UCSD-AML1 (cell line): ENCODE data around the gene EFEMP1.
"Not testable (repeated sequence)": the region's sequence is repeated elsewhere in the genome, so short reads cannot be mapped to it uniquely, and the experiment has no call there.

Experiments
- DNase-seq: peaks from one replicate; lab custom pipeline; 2025; ENCODE audit not compliant: unreplicated experiment; lab: John Stamatoyannopoulos, UW

The EFEMP1 gene

DNA sequence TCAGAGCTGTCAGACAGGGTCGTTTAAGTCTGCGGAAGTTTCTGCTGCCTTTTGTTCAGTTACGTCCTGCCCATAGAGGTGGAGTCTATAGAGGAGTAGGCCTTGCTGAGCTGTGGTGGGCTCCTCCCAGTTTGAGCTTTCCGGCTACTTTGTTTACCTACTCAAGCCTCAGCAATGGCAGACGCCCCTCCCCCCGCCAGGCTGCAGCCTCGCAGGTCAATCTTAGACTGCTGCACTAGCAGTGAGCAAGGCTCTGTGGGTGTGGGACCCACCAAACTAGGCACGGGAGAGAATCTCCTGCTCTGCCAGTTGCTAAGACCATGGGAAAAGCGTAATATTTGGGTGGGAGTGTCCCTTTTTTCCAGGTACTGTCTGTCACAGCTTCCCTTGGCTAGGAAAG, 86.5 kb downstream of the EFEMP1 start:
- DNase-seq, result no peak

DNA sequence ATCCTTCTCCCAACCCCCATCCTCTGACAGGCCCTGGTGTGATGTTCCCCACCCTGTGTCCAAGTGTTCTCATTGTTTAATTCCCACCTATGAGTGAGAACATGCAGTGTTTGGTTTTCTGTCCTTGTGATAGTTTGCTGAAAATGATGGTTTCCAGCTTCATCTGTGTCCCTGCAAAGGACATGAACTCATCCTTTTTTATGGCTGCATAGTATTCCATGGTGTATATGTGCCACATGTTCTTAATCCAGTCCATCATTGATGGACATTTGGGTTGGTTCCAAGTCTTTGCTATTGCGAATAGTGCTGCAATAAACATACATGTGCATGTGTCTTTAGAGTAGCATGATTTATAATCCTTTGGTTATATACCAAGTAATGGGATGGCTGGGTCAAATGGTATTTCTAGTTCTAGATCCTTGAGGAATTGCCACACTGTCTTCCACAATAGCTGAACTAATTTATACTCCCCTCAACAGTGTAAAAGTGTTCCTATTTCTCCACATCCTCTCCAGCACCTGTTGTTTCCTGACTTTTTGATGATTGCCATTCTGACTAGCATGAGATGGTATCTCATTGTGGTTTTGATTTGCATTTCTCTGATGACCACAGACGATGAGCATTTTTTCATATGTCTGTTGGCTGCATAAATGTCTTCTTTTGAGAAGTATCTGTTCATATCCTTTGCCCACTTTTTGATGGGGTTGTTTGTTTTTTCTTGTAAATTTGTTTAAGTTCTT, 91.7 kb downstream of the EFEMP1 start:
- DNase-seq, result not testable (repeated sequence)

DNA sequence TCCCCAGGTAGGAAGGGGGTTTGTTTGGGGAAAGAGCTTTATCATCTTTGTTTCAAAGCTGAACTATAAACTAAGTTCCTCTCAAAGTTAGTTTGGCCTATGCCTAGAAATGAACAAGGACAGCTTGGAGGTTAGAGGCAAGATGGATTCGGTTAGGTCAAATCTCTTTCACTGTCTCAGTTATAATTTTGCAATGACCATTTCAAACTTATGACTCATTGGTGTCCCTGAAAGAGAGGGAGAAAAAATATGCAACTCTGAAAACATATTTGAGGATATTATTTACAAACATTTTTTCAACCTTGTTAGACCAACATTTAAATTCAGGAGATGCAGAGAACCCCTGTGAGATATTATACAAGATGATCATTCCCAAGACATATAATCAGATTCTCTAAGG, 95.7 kb downstream of the EFEMP1 start:
- DNase-seq, result no peak

DNA sequence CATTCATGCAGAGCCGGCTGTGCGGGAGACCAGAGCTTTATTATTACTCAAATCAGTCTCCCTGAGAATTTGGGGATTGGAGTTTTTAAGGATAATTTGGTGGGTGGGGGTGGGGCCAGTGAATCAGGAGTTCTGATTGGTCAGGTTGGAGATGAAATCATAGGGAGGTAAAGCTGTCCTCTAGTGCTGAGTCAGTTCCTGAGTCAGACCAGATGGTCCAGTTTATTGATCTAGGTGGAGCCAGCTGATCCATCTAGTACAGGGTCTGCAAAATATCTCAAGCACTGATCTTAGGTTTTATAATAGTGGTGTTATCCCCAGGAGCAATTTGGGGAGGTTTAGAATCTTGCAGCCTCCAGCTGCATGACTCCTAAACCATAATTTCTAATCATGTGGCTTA, 96.2 kb downstream of the EFEMP1 start:
- not testable (repeated sequence) for DNase-seq

DNA sequence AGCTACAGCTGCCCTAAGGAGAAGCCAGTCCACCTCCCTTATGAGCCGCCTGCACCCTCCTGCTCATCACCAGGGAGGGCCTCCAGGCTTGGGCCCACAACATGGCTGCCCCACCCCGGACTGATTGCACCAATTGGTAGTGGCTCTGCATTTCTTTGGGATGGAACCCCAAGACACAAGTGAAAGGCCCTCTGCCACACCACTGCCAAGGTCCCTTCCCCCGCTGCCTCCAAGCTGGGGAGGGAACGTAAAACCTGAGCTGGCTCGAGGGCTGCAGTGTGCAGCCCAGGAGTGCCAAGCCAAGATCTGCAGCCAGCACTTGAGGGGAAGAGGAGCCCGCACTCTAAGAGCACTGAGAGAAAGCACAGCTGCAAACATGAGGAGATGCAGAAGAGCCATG, 97.3 kb downstream of the EFEMP1 start:
- no peak for DNase-seq

DNA sequence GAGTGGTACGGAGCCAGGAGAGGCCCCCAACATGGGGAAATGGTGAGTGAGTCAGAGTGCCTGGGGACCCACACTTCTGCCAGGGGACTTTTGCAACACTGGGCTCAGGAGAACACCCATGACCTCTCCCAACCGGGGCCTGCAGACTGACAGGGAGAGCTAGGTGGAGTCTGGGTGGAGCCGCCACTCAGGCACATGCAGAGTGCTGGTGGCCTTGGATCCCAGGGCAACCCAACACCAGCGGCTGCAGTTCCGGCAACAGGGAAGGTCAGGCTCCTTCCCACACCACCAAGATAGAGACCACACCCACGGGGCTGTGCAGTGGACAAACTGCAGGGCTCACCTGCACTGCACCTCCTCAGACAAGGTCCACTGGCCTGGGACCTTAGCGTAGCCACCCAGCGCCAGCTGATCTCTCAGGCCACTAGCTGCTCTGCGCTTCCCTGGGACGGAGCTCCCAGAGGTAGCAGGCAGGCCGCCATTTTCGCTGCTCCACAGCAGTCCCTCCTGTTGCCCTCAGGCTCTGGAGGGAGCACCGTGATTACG, 99.0 kb downstream of the EFEMP1 start:
- DNase-seq, result no peak
